HepG2 (cell line): ENCODE measurements around the gene KCNQ2. TPM values are rescaled to one million over a fixed set of nuclear protein-coding genes. Genes with fewer than 3 reads are reported as not detected.

Source experiments
- ATAC-seq: fragments of 200-7000 bp; cut with Tn5 transposase; 3 replicates; pipeline ENCODE4 v1.9.1; 2020; ENCODE audit warnings: mild to moderate bottlenecking, moderate library complexity
- BruUV-seq: library from RNA; stranded (reverse); fragments of 400-500 nt; replicated peaks from 2 replicates; lab custom pipeline; 2021; lab: Mats Ljungman, UMichigan
- CTCF ChIA-PET: fragments of 300-600 bp; formaldehyde crosslinking; extraction: SDS; loops from one replicate; lab custom pipeline; 2021; ENCODE audit warnings: low total read pairs, inconsistent platforms, low intra/inter-chr PET ratio; lab: Yijun Ruan, JAX
- POLR2A ChIA-PET: fragments of 350-600 bp; sonication (Branson Sonifier 250); formaldehyde crosslinking; loops from one replicate; lab custom pipeline; 2020; ENCODE audit warnings: antibody characterized with exemption, inconsistent platforms; lab: Yijun Ruan, JAX
- DNase-seq: peaks from one replicate; pipeline ENCODE4 v3.0.0-alpha.2; 2015; ENCODE audit warnings: low spot score
- FAIRE-seq: peaks from 3 replicates; lab custom pipeline; 2011; peaks lifted over from hg19 to GRCh38; lab: Jason Lieb, UNC
- H2AFZ ChIP-seq: one replicate; pipeline ENCODE4 v1.6.1; 2011; ENCODE audit warnings: low read length, inconsistent platforms
- H3K27ac ChIP-seq: fragments of 300-600 bp; 3 replicates; pipeline ENCODE4 v1.8.0; 2011; ENCODE audit warnings: mixed run types, mild to moderate bottlenecking, mixed read lengths, low read length, inconsistent platforms; ENCODE audit not compliant: insufficient read depth; ENCODE audit errors: extremely low read length
- H3K27me3 ChIP-seq, 2 experiments: fragments of 200-600 bp in 1 of 2; 2 replicates in 1 of 2; 3 replicates in 1 of 2; pipeline versions ENCODE4 v1.6.0 to v1.8.0; 2011; ENCODE audit warnings: low read length in 2 of 2, mild to moderate bottlenecking in 2 of 2, moderate library complexity in 2 of 2, inconsistent platforms in 1 of 2; ENCODE audit not compliant: insufficient read depth in 2 of 2, control insufficient read depth in 1 of 2
- H3K36me3 ChIP-seq, 2 experiments: fragments of 200-600 bp in 1 of 2; replicated peaks in 1 of 2; 2 replicates in 1 of 2; 3 replicates in 1 of 2; pipeline versions ENCODE4 v1.5.1 to v1.8.0; 2011; ENCODE audit warnings: low read length in 2 of 2, inconsistent platforms in 1 of 2; ENCODE audit not compliant: insufficient read depth in 2 of 2, control insufficient read depth in 1 of 2
- H3K4me1 ChIP-seq: 2 replicates; pipeline ENCODE4 v1.5.1; 2012; ENCODE audit warnings: low read length, inconsistent platforms; ENCODE audit not compliant: insufficient read depth
- H3K4me2 ChIP-seq: 2 replicates; pipeline ENCODE4 v1.6.0; 2011; ENCODE audit warnings: low read depth, low read length, inconsistent platforms
- H3K4me3 ChIP-seq, 3 experiments: fragments of 200-600 bp in 1 of 3; sonication (generic), shearing (Covaris generic) in 1 of 3; replicated peaks in 1 of 3; 2 replicates each; pipeline ENCODE4 v1.5.1; 2011 to 2016; ENCODE audit warnings: low read length in 3 of 3, inconsistent platforms in 2 of 3, low read depth in 2 of 3, mild to moderate bottlenecking in 2 of 3, control low read depth in 1 of 3, mixed read lengths in 1 of 3; ENCODE audit not compliant: insufficient read depth in 1 of 3
- H3K79me2 ChIP-seq: one replicate; pipeline ENCODE4 v1.6.1; 2011; ENCODE audit warnings: low read length, inconsistent platforms; ENCODE audit not compliant: insufficient read depth
- H3K9ac ChIP-seq: 2 replicates; pipeline ENCODE4 v1.6.0; 2011; ENCODE audit warnings: mild to moderate bottlenecking, low read depth, low read length, inconsistent platforms; ENCODE audit not compliant: insufficient read depth
- H3K9me3 ChIP-seq: 2 replicates; pipeline ENCODE4 v1.5.1; 2012; ENCODE audit warnings: mild to moderate bottlenecking, low read length
- H4K20me1 ChIP-seq: 2 replicates; pipeline ENCODE4 v1.6.0; 2011; ENCODE audit warnings: inconsistent platforms, mild to moderate bottlenecking, low read length, moderate library complexity; ENCODE audit not compliant: insufficient read depth
- EZH2 ChIP-seq: conservative IDR thresholded peaks from 2 replicates; pipeline ENCODE4 v1.6.1; 2012; ENCODE audit warnings: mild to moderate bottlenecking, low read depth, low read length, moderate library complexity
- GZF1 ChIP-seq: sonication (generic); formaldehyde crosslinking; IDR thresholded peaks from 2 replicates; pipeline ENCODE4 v1.5.1; 2020; ENCODE audit warnings: mild to moderate bottlenecking, missing genetic modification reagents
- NR2C2 ChIP-seq: sonication (generic); formaldehyde crosslinking; IDR thresholded peaks from 2 replicates; pipeline ENCODE4 v1.4.0; 2020; ENCODE audit warnings: missing genetic modification reagents, mild to moderate bottlenecking, moderate library complexity, borderline replicate concordance
- TP53 ChIP-seq: sonication (generic); formaldehyde crosslinking; conservative IDR thresholded peaks from 2 replicates; pipeline ENCODE4 v1.4.0; 2020; ENCODE audit warnings: missing genetic modification reagents
- ZNF274 ChIP-seq: sonication (generic); formaldehyde crosslinking; IDR thresholded peaks from 2 replicates; pipeline ENCODE4 v1.5.1; 2020; ENCODE audit warnings: mild to moderate bottlenecking, missing genetic modification reagents
- WGBS: methylation state at CpG from one replicate; pipeline ENCODE4 v1.1.6; 2017; ENCODE audit warnings: low lambda C conversion rate; 5-methylcytosine and 5-hydroxymethylcytosine counted together
- in situ Hi-C: cut with HindIII; loops from 2 replicates; pipeline ENCODE4 v1.10.0; 2017; ENCODE audit warnings: low pct_unique_long_range_greater_than_20kb; ENCODE audit not compliant: extremely low pct_ligation_motif_present
- intact Hi-C: fragments of 100-400 bp; cut with micrococcal nuclease; formaldehyde crosslinking; loops from one replicate; pipeline ENCODE4 v1.10.0; 2022; ENCODE audit not compliant: unreplicated experiment
- polyA plus RNA-seq, 8 experiments: library from polyadenylated mRNA; depleted of rRNA in 3 of 8; stranded (reverse) in 7 of 8; unstranded in 1 of 8; fragments of >200 nt; fragmentation: Illumina TruSeq in 4 of 8; extraction: Trizol in 4 of 8; gene quantifications; 2 replicates each; pipeline versions ENCODE4 v1.2.1 to v1.2.3, GENCODE V29; 2011 to 2016; ENCODE audit warnings: low read depth in 4 of 8, missing spikeins in 1 of 8, mixed read lengths in 1 of 8; ENCODE audit not compliant: insufficient read depth in 1 of 8
- total RNA-seq, 5 experiments: library from RNA; depleted of rRNA; stranded (reverse); fragments of >200 nt; fragmentation: Illumina TruSeq; extraction: Trizol; gene quantifications; 2 replicates each; pipeline ENCODE4 v1.2.3, GENCODE V29; 2016; ENCODE audit warnings: low read depth in 1 of 5
- TF ChIP-seq, protein P1 (sequence below): sonication (generic); formaldehyde crosslinking; IDR thresholded peaks from 2 replicates; pipeline ENCODE4 v1.4.0; 2020; ENCODE audit warnings: missing genetic modification reagents
- TF ChIP-seq, protein P2 (sequence below): sonication (generic); formaldehyde crosslinking; IDR thresholded peaks from 2 replicates; pipeline ENCODE4 v1.5.0; 2020; ENCODE audit warnings: missing genetic modification reagents

Gene KCNQ2
- total and polyA plus RNA-seq, 2 of the 13 experiments (the other 11 are each of a cell fraction or from before 2014, with no cell fraction given): not detected

DNA sequence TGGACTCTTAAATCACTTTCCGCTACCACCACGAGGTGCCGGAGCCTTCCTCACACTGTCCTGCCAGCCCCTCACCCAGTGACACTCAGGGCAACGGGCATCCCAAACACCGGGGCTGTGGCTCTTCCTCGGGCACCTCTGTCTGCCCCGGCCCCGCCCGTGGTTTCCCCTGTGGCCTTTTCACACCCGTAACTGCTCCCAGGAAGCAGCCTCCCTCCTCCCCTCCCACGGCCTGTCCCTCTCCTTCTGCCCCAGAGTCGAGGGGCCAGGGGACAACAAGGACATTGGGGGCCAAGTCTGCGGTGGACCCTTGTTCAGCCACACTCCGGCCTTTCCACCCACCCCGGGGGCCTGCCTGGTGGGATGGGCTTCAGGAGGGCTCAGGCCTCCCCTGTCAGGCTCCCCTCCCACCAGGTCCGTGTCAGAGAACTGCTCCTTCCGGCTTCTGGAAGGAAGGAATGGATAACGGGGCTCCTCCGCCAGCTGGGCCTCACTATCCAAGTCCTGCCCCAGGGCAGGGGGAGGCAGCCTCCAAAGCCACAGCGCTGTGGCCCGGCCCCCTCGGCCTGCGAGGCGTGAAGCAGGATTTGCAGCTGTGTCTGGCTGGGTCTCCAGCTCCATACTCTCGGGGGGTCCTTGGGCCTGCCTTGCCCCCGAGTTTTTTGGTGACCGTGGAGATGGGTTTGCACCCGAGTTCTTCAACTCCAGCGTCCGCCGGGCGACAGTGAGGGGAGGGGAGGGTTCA lies 56.6 kb downstream of the KCNQ2 start:
- no peak for ATAC-seq
- Histone ChIP-seq H4K20me1 (peaks cover 9% of the 10 kb centered on the region; the same call in 1 of the 2 replicates), H3K27me3 (peaks cover 76 to 97% of the 10 kb centered on the region in 2 experiments), H3K27ac (no peak overlapping the region), H3K4me2 (no peak overlapping the region), H3K9me3 (no peaks in the 10 kb centered on the region), H3K79me2 (no peaks in the 10 kb centered on the region), H3K36me3 (no peaks in the 10 kb centered on the region), H3K4me1 (no peaks in the 10 kb centered on the region), H2AFZ (no peak overlapping the region)
- WGBS: 32% methylated on average over 21 of the region's 32 CpGs
- BruUV-seq: no TSS peak
- ChIA-PET POLR2A (no interaction called here), CTCF (no interaction called here)
- DNase-seq: no peak
- FAIRE-seq: no peak
- in situ Hi-C loops: no loop called here
- intact Hi-C loops: loop anchor here (1.0 kb wide), 1 partner anchor 11 kb away; no protein-coding TSS in a partner anchor
- TF ChIP-seq NR2C2 (CRISPR knock-in tag) (no peak), EZH2 (peak; percentile 98), TP53 (CRISPR knock-in tag) (no peak), GZF1 (CRISPR knock-in tag) (no peak), ZNF274 (peak; percentile 42; the same call in 1 of the 2 replicates)
- TF ChIP-seq, protein P1, sequence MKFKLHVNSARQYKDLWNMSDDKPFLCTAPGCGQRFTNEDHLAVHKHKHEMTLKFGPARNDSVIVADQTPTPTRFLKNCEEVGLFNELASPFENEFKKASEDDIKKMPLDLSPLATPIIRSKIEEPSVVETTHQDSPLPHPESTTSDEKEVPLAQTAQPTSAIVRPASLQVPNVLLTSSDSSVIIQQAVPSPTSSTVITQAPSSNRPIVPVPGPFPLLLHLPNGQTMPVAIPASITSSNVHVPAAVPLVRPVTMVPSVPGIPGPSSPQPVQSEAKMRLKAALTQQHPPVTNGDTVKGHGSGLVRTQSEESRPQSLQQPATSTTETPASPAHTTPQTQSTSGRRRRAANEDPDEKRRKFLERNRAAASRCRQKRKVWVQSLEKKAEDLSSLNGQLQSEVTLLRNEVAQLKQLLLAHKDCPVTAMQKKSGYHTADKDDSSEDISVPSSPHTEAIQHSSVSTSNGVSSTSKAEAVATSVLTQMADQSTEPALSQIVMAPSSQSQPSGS (CRISPR knock-in tag): no peak
- TF ChIP-seq, protein P2, sequence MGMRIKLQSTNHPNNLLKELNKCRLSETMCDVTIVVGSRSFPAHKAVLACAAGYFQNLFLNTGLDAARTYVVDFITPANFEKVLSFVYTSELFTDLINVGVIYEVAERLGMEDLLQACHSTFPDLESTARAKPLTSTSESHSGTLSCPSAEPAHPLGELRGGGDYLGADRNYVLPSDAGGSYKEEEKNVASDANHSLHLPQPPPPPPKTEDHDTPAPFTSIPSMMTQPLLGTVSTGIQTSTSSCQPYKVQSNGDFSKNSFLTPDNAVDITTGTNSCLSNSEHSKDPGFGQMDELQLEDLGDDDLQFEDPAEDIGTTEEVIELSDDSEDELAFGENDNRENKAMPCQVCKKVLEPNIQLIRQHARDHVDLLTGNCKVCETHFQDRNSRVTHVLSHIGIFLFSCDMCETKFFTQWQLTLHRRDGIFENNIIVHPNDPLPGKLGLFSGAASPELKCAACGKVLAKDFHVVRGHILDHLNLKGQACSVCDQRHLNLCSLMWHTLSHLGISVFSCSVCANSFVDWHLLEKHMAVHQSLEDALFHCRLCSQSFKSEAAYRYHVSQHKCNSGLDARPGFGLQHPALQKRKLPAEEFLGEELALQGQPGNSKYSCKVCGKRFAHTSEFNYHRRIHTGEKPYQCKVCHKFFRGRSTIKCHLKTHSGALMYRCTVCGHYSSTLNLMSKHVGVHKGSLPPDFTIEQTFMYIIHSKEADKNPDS (CRISPR knock-in tag): no peak
- TF ChIP-seq, all 625 proteins: peak for 2
- Histone ChIP-seq H3K9ac (no peak overlapping the region), H3K4me3 (no peak overlapping the region)
